GM21515 (cell line): ENCODE data around the gene GLRA3.
A peak's percentile ranks its signal among the peaks of the same experiment; 100 is the strongest.

Experiments used
- ATAC-seq: cut with Tn5 transposase; IDR thresholded peaks from one replicate; pipeline ENCODE4 v1.9.1; 2021; ENCODE audit not compliant: unreplicated experiment

GLRA3 gene

GRCh38 chr4:174604198-174604597 lies 224.8 kb downstream of the GLRA3 start:
- no peak for ATAC-seq

GRCh38 chr4:174600391-174600790 lies 228.7 kb downstream of the GLRA3 start:
- no peak for ATAC-seq

- ATAC-seq, result no peak
These were observed 230.2 kb downstream of the GLRA3 start for GRCh38 chr4:174598800-174599199.

GRCh38 chr4:174596513-174596912 lies 232.5 kb downstream of the GLRA3 start:
- ATAC-seq, result no peak

- ATAC-seq, result no peak
These were observed 233.7 kb downstream of the GLRA3 start for GRCh38 chr4:174595141-174595929.

- ATAC-seq, result no peak
These were observed 235.3 kb downstream of the GLRA3 start for GRCh38 chr4:174593701-174594100.

- ATAC-seq, result no peak
These were observed 236.1 kb downstream of the GLRA3 start for GRCh38 chr4:174592985-174593335.

GRCh38 chr4:174592256-174592984 lies 236.6 kb downstream of the GLRA3 start:
- ATAC-seq, result no peak

GRCh38 chr4:174591243-174592021 lies 237.6 kb downstream of the GLRA3 start:
- peak; percentile 85 for ATAC-seq

- no peak for ATAC-seq
These were observed 238.7 kb downstream of the GLRA3 start for GRCh38 chr4:174590336-174590735.
